Daoy (cell line): Measurements from ENCODE around the gene NELFE. TPM values are rescaled to one million over a fixed set of nuclear protein-coding genes. Genes with fewer than 3 reads are reported as not detected.

Experiments
- DNase-seq: peaks from one replicate; pipeline ENCODE4 v3.0.0-alpha.2; 2015; ENCODE audit warnings: low read depth
- total RNA-seq: library from RNA; depleted of rRNA; stranded (reverse); fragments of >200 nt; shearing (Covaris generic); gene quantifications from 2 replicates; pipeline ENCODE4 v1.2.3, GENCODE V29; 2014

NELFE gene
- total RNA-seq, 1 experiment from 2014 or later = 180 TPM

DNA sequence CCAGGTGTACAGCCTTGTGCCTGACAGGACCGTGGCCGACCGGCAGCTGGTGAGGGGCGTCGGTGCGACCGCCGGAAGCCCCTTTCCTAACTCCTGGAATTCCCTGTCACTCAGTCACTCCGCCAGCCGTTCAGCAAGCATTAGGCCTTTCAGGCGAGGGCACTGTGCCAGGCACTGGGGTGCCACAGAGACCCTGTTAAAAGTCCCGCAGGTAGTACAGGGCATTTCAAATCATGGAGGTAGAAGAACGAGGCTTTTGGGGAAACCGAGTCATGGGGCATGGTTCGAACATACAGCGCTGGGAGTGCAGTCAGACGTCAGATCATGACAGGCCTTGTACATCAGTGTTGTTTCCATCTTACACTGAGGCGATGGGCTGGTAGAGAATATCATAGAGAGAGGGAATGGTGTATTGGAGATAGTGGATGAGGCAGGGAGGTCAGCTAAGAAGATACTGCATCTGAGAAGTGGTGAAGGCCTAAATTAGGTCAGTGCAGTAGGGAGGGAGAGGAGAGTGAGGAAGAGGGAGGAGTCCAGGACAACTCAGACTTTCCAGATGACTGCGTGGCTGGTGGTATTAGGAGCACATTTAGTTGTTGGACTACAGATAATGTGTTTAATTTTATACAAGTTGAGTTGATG lies 14.1 kb upstream of the NELFE start:
- peak; percentile 36 for DNase-seq

GRCh38 chr6:31971993-31972708 lies 13.4 kb upstream of the NELFE start, which contains the start of gene DXO:
DXO (minus strand) TSS chr6:31972138; CDS start chr6:31971675, 463 bp downstream.
- DNase-seq = peak; percentile 100

GRCh38 chr6:31971279-31971992 lies 12.7 kb upstream of the NELFE start:
- DNase-seq = no peak

DNA sequence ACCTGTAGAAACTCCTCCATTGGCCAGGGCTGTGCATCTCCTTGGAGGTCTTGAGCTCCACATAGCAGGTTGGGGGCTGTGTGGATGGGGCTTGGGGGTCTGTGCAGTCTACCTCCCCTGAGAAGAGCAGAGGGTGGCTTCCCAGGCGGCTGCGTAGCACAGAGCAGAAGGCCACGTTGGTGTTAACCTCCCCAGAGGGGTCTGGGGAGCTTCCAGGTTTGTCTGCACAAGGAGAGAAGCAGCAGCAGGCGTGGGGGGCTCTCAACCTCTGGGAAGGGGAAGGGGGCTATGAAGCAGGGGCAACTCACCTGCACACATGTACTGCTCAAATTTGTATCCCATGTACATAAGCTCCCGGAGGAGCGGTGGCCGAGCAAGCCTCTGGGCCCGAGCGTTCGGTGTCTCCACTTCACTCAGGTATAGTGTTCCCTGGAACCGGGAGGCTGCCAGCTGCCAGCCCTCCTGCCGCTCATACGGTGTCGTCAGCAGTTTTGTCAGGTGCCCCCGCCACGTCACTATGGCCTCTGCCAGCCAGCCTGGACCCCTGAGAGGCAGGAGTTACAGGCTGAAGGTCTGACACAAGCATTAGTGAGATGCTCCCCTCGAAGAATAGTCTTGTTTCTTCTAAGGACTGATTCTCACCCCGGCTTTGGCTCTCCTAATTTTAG lies 12.0 kb upstream of the NELFE start:
- peak; percentile 51 for DNase-seq

- peak; percentile 33 for DNase-seq
Observed at GRCh38 chr6:31969712-31970603, 11.2 kb upstream of the NELFE start.

GRCh38 chr6:31968791-31969711 lies 10.3 kb upstream of the NELFE start:
- no peak for DNase-seq

- DNase-seq = no peak
Observed at GRCh38 chr6:31968326-31968725, 9.6 kb upstream of the NELFE start.

- DNase-seq = no peak
Observed at GRCh38 chr6:31967926-31968320, 9.2 kb upstream of the NELFE start.

DNA sequence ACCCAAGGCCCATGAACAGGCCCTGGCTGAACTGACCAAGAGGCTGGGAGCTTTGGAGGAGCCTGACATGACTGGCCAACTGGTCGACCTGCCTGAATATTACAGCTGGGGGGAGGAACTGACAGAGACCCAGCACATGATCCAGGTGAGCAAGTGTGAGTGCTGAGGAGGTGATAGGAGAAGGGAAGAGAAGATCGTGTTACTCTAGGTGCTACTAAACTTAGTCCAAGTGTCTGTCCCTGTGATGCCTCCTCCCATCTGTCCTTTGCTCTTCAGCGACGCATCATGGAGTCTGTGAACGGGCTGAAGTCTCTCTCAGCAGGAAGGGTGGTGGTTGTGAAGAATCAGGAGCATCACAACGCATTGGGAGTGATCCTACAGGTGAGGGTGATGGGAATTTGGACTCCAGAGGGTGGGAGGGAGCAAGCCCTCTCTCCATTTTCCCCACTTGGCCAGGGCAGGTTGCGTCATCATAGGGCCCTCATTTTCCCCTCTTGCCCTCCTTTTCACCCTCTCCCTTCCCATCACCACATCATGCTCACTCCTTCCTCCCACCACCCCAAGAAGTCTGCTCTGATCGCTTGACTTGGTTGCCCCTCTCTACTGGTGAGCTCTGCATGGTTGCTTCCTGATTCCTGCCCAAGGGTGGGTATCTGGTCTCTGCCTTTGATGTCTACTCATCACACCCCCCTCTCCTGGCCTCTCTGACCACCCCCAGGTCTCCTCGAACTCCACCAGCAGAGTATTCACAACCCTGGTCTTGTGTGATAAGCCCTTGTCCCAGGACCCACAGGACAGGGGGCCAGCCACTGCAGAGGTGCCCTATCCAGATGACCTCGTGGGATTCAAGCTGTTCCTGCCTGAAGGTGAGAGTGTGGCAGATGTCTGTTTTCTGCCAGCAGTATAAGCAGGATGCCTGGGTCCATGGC lies 8.5 kb upstream of the NELFE start:
- DNase-seq = no peak

- no peak for DNase-seq
Observed at GRCh38 chr6:31966506-31966905, 7.7 kb upstream of the NELFE start.

- DNase-seq = no peak
Observed at GRCh38 chr6:31965700-31966099, 6.9 kb upstream of the NELFE start.

GRCh38 chr6:31963921-31964320 lies 5.2 kb upstream of the NELFE start:
- DNase-seq = no peak

DNA sequence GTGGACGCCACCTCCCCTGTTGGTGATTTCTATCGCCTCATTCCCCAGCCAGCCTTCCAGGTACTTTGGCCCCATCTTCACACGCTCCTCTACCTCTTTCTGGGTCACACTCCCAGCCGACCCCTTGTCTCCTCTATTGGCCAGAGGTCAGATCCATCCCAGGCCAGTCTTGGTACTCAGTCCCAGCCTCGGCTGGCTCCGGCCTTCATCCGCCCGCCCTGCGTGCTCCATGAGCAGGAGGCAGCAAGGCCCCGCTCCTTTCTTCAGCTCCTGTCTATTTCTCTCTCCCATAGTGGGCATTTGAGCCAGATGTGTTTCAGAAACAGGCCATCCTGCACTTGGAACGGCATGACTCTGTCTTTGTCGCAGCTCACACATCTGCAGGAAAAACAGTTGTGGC lies 2.8 kb upstream of the NELFE start:
- DNase-seq = no peak

- no peak for DNase-seq
Observed at GRCh38 chr6:31958412-31958740, 395 bp downstream of the NELFE start.

GRCh38 chr6:31956796-31957195 lies 2.0 kb downstream of the NELFE start:
- no peak for DNase-seq

- DNase-seq = no peak
Observed at GRCh38 chr6:31954511-31954910, 4.3 kb downstream of the NELFE start.

- DNase-seq = no peak
Observed at GRCh38 chr6:31952890-31953289, 5.9 kb downstream of the NELFE start.

DNA sequence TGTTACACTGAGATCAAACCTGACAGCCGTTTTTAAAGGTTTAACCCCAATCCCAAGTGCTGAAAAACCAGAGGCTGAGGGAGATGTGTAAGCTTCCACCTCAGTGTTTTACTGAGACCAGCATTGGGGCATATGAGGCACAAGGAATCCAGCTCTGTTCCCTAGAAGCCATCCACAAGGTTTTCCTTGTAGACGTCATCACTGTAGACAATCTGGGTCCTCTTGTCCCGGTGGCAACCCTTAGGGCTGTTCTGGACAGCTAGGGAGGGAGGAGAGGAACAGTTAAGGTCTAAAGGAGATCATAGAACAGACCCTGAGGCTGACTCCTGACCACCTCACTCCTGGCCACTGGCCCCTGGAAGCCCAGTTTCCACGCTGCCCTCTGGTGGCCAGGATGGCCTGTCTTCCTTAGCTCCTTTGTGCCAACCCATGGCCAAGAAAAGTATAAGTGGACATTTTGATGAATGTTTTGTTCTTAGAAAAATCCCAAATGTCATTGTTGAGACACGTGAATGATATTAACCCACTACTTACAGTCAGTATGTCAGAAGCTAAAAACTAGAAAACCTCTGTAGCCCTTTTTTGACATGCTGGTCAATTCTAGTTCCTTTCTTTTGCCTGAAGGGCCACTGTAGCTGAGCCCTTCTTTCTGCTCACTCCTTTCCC lies 6.5 kb downstream of the NELFE start:
- DNase-seq = peak; percentile 68
